IMR-90 (cell line): Measurements from ENCODE around the gene RTL9. TPM values are rescaled to one million over a fixed set of nuclear protein-coding genes. Genes with fewer than 3 reads are reported as not detected.

ENCODE experiments used
- ATAC-seq: fragments of 200-7000 bp; cut with Tn5 transposase; 2 replicates; pipeline ENCODE4 v1.9.1; 2020; ENCODE audit warnings: low read depth, mild to moderate bottlenecking, moderate library complexity
- BruUV-seq: library from RNA; stranded (reverse); fragments of 400-500 nt; replicated peaks from 2 replicates; lab custom pipeline; 2021; lab: Mats Ljungman, UMichigan
- CTCF ChIA-PET: fragments of 300-600 bp; formaldehyde crosslinking; extraction: SDS; loops from one replicate; lab custom pipeline; 2021; ENCODE audit warnings: antibody characterized with exemption; lab: Yijun Ruan, JAX
- POLR2A ChIA-PET: fragments of 300-600 bp; sonication (Branson Sonifier 250); formaldehyde crosslinking; loops from one replicate; lab custom pipeline; 2022; ENCODE audit warnings: antibody characterized with exemption; ENCODE audit not compliant: unreplicated experiment; lab: Charles Lee
- DNase-seq: peaks from one replicate; pipeline ENCODE4 v3.0.0; 2013
- H2AFZ ChIP-seq: replicated peaks from 2 replicates; pipeline ENCODE3; 2013; ENCODE audit warnings: low read length, mild to moderate bottlenecking; ENCODE audit not compliant: poor library complexity
- H2AK5ac ChIP-seq: 2 replicates; pipeline ENCODE4 v1.6.1; 2013; ENCODE audit warnings: low read depth, low read length, inconsistent platforms
- H2AK9ac ChIP-seq: replicated peaks from 2 replicates; pipeline ENCODE3; 2013; ENCODE audit warnings: mild to moderate bottlenecking, low read depth, low read length, moderate library complexity; ENCODE audit not compliant: poor library complexity
- H2BK120ac ChIP-seq: 2 replicates; pipeline ENCODE4 v1.6.1; 2013; ENCODE audit warnings: low read depth, low read length, inconsistent platforms
- H2BK15ac ChIP-seq: 3 replicates; pipeline ENCODE4 v1.6.1; 2013; ENCODE audit warnings: low read depth, low read length, inconsistent platforms
- H2BK20ac ChIP-seq: 2 replicates; pipeline ENCODE4 v1.6.1; 2013; ENCODE audit warnings: low read depth, mild to moderate bottlenecking, inconsistent platforms, low read length, moderate library complexity
- H2BK5ac ChIP-seq: 2 replicates; pipeline ENCODE4 v1.6.1; 2013; ENCODE audit warnings: mild to moderate bottlenecking, low read depth, low read length, inconsistent platforms; ENCODE audit not compliant: poor library complexity, severe bottlenecking
- H3K14ac ChIP-seq: replicated peaks from 2 replicates; pipeline ENCODE4 v1.6.1; 2013; ENCODE audit warnings: low read depth, low read length, inconsistent platforms
- H3K18ac ChIP-seq: 2 replicates; pipeline ENCODE4 v1.6.1; 2013; ENCODE audit warnings: low read depth, low read length, control low read depth
- H3K23ac ChIP-seq: 2 replicates; pipeline ENCODE4 v1.6.1; 2013; ENCODE audit warnings: low read depth, low read length, inconsistent platforms
- H3K27ac ChIP-seq: 2 replicates; pipeline ENCODE4 v1.5.1; 2013; ENCODE audit warnings: mild to moderate bottlenecking, control low read depth, low read length; ENCODE audit not compliant: insufficient read depth
- H3K27me3 ChIP-seq: 2 replicates; pipeline ENCODE4 v1.6.1; 2013; ENCODE audit warnings: low read length; ENCODE audit not compliant: control insufficient read depth, insufficient read depth
- H3K36me3 ChIP-seq: 2 replicates; pipeline ENCODE4 v1.6.1; 2013; ENCODE audit warnings: low read length, mixed read lengths; ENCODE audit not compliant: control insufficient read depth, insufficient read depth
- H3K4ac ChIP-seq: 2 replicates; pipeline ENCODE4 v1.6.1; 2013; ENCODE audit warnings: low read depth, low read length, inconsistent platforms
- H3K4me1 ChIP-seq: 2 replicates; pipeline ENCODE4 v1.6.1; 2013; ENCODE audit warnings: low read length, mixed read lengths; ENCODE audit not compliant: control insufficient read depth, insufficient read depth
- H3K4me2 ChIP-seq: 2 replicates; pipeline ENCODE4 v1.6.1; 2013; ENCODE audit warnings: low read depth, mild to moderate bottlenecking, control low read depth, low read length, moderate library complexity
- H3K4me3 ChIP-seq: 2 replicates; pipeline ENCODE4 v1.5.1; 2013; ENCODE audit warnings: low read depth, mild to moderate bottlenecking, control low read depth, low read length, moderate library complexity; ENCODE audit not compliant: insufficient read depth
- H3K56ac ChIP-seq: 2 replicates; pipeline ENCODE4 v1.6.1; 2013; ENCODE audit warnings: low read length, inconsistent platforms; ENCODE audit not compliant: insufficient read depth; ENCODE audit errors: extremely low read depth
- H3K79me1 ChIP-seq, 2 experiments: 2 replicates each; pipeline ENCODE4 v1.6.1; 2013; ENCODE audit warnings: low read length in 2 of 2, inconsistent platforms in 1 of 2, low read depth in 1 of 2
- H3K9ac ChIP-seq: 2 replicates; pipeline ENCODE4 v1.6.1; 2013; ENCODE audit warnings: low read depth, low read length, control low read depth
- H3K9me1 ChIP-seq: 2 replicates; pipeline ENCODE4 v1.6.1; 2013; ENCODE audit warnings: low read length, inconsistent platforms; ENCODE audit not compliant: insufficient read depth
- H3K9me3 ChIP-seq: 2 replicates; pipeline ENCODE4 v1.6.1; 2013; ENCODE audit warnings: low read length; ENCODE audit not compliant: control insufficient read depth, insufficient read depth
- H4K20me1 ChIP-seq: 2 replicates; pipeline ENCODE4 v1.6.1; 2013; ENCODE audit warnings: low read length, inconsistent platforms; ENCODE audit not compliant: insufficient read depth
- H4K5ac ChIP-seq: 2 replicates; pipeline ENCODE4 v1.6.1; 2013; ENCODE audit warnings: mild to moderate bottlenecking, low read depth, low read length, control low read depth
- H4K8ac ChIP-seq, 2 experiments: 2 replicates each; pipeline ENCODE4 v1.6.1; 2013; ENCODE audit warnings: low read depth in 2 of 2, low read length in 2 of 2, control low read depth in 1 of 2, inconsistent platforms in 1 of 2
- H4K91ac ChIP-seq: 2 replicates; pipeline ENCODE4 v1.6.1; 2013; ENCODE audit warnings: low read depth, low read length, inconsistent platforms; ENCODE audit not compliant: insufficient read depth
- CEBPB ChIP-seq: IDR thresholded peaks from 2 replicates; pipeline ENCODE4 v1.6.1; 2012; ENCODE audit warnings: low read depth, low read length, improper control_type of control experiment
- ELK1 ChIP-seq: fragments of 150-350 bp; IDR thresholded peaks from 2 replicates; pipeline ENCODE4 v1.6.1; 2016; ENCODE audit warnings: low read depth, mild to moderate bottlenecking, low read length, moderate library complexity, borderline replicate concordance
- FOS ChIP-seq: fragments of 150-350 bp; IDR thresholded peaks from 2 replicates; pipeline ENCODE4 v1.6.1; 2016; ENCODE audit warnings: low read depth, low read length
- MAFK ChIP-seq: IDR thresholded peaks from 2 replicates; pipeline ENCODE4 v1.6.1; 2012; ENCODE audit warnings: low read depth, low read length, improper control_type of control experiment
- MXI1 ChIP-seq: IDR thresholded peaks from 2 replicates; pipeline ENCODE4 v1.6.1; 2012; ENCODE audit warnings: low read depth, mild to moderate bottlenecking, low read length, moderate library complexity, borderline replicate concordance
- NFE2L2 ChIP-seq: fragments of 150-350 bp; IDR thresholded peaks from 2 replicates; pipeline ENCODE4 v1.6.1; 2016; ENCODE audit warnings: low read depth, mild to moderate bottlenecking, low read length
- POLR2A ChIP-seq: IDR thresholded peaks from 2 replicates; pipeline ENCODE4 v1.6.1; 2012; ENCODE audit warnings: mild to moderate bottlenecking, low read depth, low read length
- RCOR1 ChIP-seq: IDR thresholded peaks from 2 replicates; pipeline ENCODE4 v1.6.1; 2012; ENCODE audit warnings: mild to moderate bottlenecking, low read length, improper control_type of control experiment; ENCODE audit not compliant: insufficient replicate concordance
- USF2 ChIP-seq: fragments of 150-350 bp; IDR thresholded peaks from 2 replicates; pipeline ENCODE4 v1.6.1; 2017; ENCODE audit warnings: mild to moderate bottlenecking, antibody characterized with exemption, low read length, low read depth
- dilution Hi-C: fragments of 300-500 bp; cut with HindIII; formaldehyde crosslinking; loops from one replicate; pipeline ENCODE4 v1.14.3; 2018; ENCODE audit warnings: low sequenced_read_pairs; ENCODE audit not compliant: unreplicated experiment
- in situ Hi-C: fragments of 300-500 bp; cut with MboI; formaldehyde crosslinking; loops from 3 replicates; pipeline ENCODE4 v1.14.3; 2019; ENCODE audit warnings: low sequenced_read_pairs, inconsistent platforms, mixed read lengths
- intact Hi-C: fragments of 100-400 bp; cut with micrococcal nuclease; formaldehyde crosslinking; loops from 2 replicates; pipeline ENCODE4 v1.10.0; 2022
- polyA plus RNA-seq, 3 experiments: library from polyadenylated mRNA; depleted of rRNA; stranded (reverse); fragments of >200 nt; gene quantifications; 2 replicates each; pipeline ENCODE4 v1.2.3, GENCODE V29; 2012; ENCODE audit warnings: low replicate concordance in 1 of 3
- total RNA-seq: library from RNA; depleted of rRNA; stranded (reverse); fragments of >200 nt; gene quantifications from 2 replicates; pipeline ENCODE4 v1.2.3, GENCODE V29; 2012

The RTL9 gene
- total and polyA plus RNA-seq, 2 of the 4 experiments (the other 2 are of a cell fraction): 0.26 to 0.90 TPM

GRCh38 chrX:110321081-110321480 lies 37.6 kb upstream of the RTL9 start:
- no peak overlapping the region for H3K56ac ChIP-seq
- no peak overlapping the region for H3K4me3 ChIP-seq
- no peak overlapping the region for H3K4me2 ChIP-seq
- no peaks in the 10 kb centered on the region for H3K36me3 ChIP-seq
- H4K91ac ChIP-seq: no peak overlapping the region
- ATAC-seq: no peak
- no peak overlapping the region for H2BK5ac ChIP-seq
- H2AK9ac ChIP-seq: no peak overlapping the region
- ChIA-PET POLR2A (no interaction called here), CTCF (no interaction called here)
- in situ Hi-C loops: no loop called here
- H4K5ac ChIP-seq: no peak overlapping the region
- H3K14ac ChIP-seq: no peak overlapping the region
- no peak overlapping the region for H2BK15ac ChIP-seq
- H4K8ac ChIP-seq: no peak overlapping the region
- no peak for TF ChIP-seq POLR2A
- TF ChIP-seq NFE2L2: no peak
- TF ChIP-seq ELK1: no peak
- no peak for TF ChIP-seq RCOR1
- TF ChIP-seq CEBPB: no peak
- TF ChIP-seq MXI1: no peak
- no peak for TF ChIP-seq FOS
- TF ChIP-seq MAFK: no peak
- no peak for TF ChIP-seq USF2
- no peaks in the 10 kb centered on the region for H3K9me1 ChIP-seq
- H3K9ac ChIP-seq: no peak overlapping the region
- no peaks in the 10 kb centered on the region for H3K79me1 ChIP-seq
- H3K9me3 ChIP-seq: peaks cover 3% of the 10 kb centered on the region; the same call in 1 of the 2 replicates
- no peak overlapping the region for H3K18ac ChIP-seq
- H3K23ac ChIP-seq: no peak overlapping the region
- dilution Hi-C loops: no loop called here
- H3K4ac ChIP-seq: no peak overlapping the region
- DNase-seq: no peak
- H3K4me1 ChIP-seq: no peaks in the 10 kb centered on the region
- no peak overlapping the region for H2BK120ac ChIP-seq
- no peak overlapping the region for H2AK5ac ChIP-seq
- H2BK20ac ChIP-seq: no peak overlapping the region
- BruUV-seq: no TSS peak
- intact Hi-C loops: no loop called here
- H3K27ac ChIP-seq: no peak overlapping the region
- H3K27me3 ChIP-seq: no peaks in the 10 kb centered on the region
- no peak overlapping the region for H2AFZ ChIP-seq
- no peaks in the 10 kb centered on the region for H4K20me1 ChIP-seq
